Right lobe of liver (tissue), 6 donors: ENCODE measurements around the gene DYNC1I2. TPM values are rescaled to one million over a fixed set of nuclear protein-coding genes. Genes with fewer than 3 reads are reported as not detected.

Experiments used
- ATAC-seq, 4 donors: fragments of 200-7000 bp; cut with Tn5 transposase; one replicate each; pipeline ENCODE4 v1.9.1; 2020; ENCODE audit warnings: mild to moderate bottlenecking in 4 of 4, moderate library complexity in 4 of 4
- DNase-seq, 3 donors: peaks; one replicate each; pipeline ENCODE4 v3.0.0-alpha.2; 2020
- H3K27ac ChIP-seq, 3 donors: fragments of 200-600 bp; one replicate each; pipeline ENCODE4 v1.8.0; 2022
- H3K27me3 ChIP-seq, 2 donors: fragments of 200-600 bp; one replicate each; pipeline ENCODE4 v1.8.0; 2022
- H3K36me3 ChIP-seq, 4 donors: fragments of 200-600 bp; sonication (generic) in 1 of 4; one replicate each; pipeline versions ENCODE4 v1.5.1 to v1.8.0; 2017 to 2022; ENCODE audit warnings: control low read depth in 1 of 4
- H3K4me1 ChIP-seq, 4 donors: fragments of 200-600 bp; sonication (generic) in 1 of 4; one replicate each; pipeline versions ENCODE4 v1.5.1 to v1.8.0; 2017 to 2022; ENCODE audit warnings: control low read depth in 1 of 4
- H3K4me3 ChIP-seq, 3 donors: fragments of 200-600 bp; one replicate each; pipeline ENCODE4 v1.8.0; 2022
- H3K9me3 ChIP-seq, 4 donors: fragments of 200-600 bp; sonication (generic) in 1 of 4; one replicate each; pipeline versions ENCODE4 v1.5.1 to v1.8.0; 2017 to 2022; ENCODE audit warnings: control low read depth in 1 of 4
- CTCF ChIP-seq, 4 donors: fragments of 200-600 bp in 3 of 4; fragments of 450-650 bp in 1 of 4; IDR thresholded peaks; one replicate each; pipeline versions ENCODE4 v1.5.1 to v1.8.0; 2016 to 2022; ENCODE audit warnings: antibody characterized with exemption in 4 of 4, mild to moderate bottlenecking in 2 of 4
- POLR2A ChIP-seq: fragments of 450-650 bp; IDR thresholded peaks from one replicate; pipeline ENCODE4 v1.6.1; 2017; ENCODE audit warnings: antibody characterized with exemption, mild to moderate bottlenecking
- WGBS: methylation state at CpG from one replicate; pipeline ENCODE4 v1.1.6; 2018; ENCODE audit warnings: low coverage, low lambda C conversion rate; ENCODE audit not compliant: insufficient coverage; ENCODE audit errors: missing lambda C conversion rate; 5-methylcytosine and 5-hydroxymethylcytosine counted together
- intact Hi-C, 2 donors: fragments of 100-400 bp; cut with DNase I; formaldehyde crosslinking; loops; one replicate each; pipeline versions ENCODE4 v1.11.2 to v1.14.1; 2022
- long read RNA-seq: library from polyadenylated mRNA; unstranded; transcript quantifications from one replicate; pipeline ENCODE4 v2.0.0, GENCODE V29; 2019
- total RNA-seq, 6 experiments: library from RNA; depleted of rRNA in 2 of 6; stranded (reverse); fragments of >200 nt in 2 of 6; fragmentation: NEBNext Ultra II Directional in 3 of 6; extraction: Animal tissue kit (Norgen Biotek cat#: 25700) in 3 of 6; gene quantifications; one replicate each; pipeline versions ENCODE4 v1.1.0 to v1.2.4, GENCODE V29; 2016 to 2023
- donor health status: DM: no; HTN: yes; CAD: no.
- donor health status: DM: no; HTN: no; CAD: no.
- donor health status: DM: no; HTN: no; CAD: no.
- donor health status: DM: no; HTN: yes; CAD: no.
- donor health status: DM: no; HTN: yes; CAD: no.

The DYNC1I2 gene
- 10 to 100 TPM; 19.1 to 33.6 (median 28.6) TPM for total RNA-seq
- long read RNA-seq, partial matches to known transcripts: 2 of 2 reads
- long read RNA-seq, other reads (novel, unspliced or antisense): 0 of 2 reads

GRCh38 chr2:171687287-171688128 lies at the start of gene DYNC1I2:
TSS of gene DYNC1I2 (plus strand) at chr2:171687469. CDS start at chr2:171690156, 2,687 bp downstream.
- peak within 1 kb of the TSS; percentile 75 to 79 (median 77) for H3K27ac ChIP-seq
- peak; percentile 88 to 94 (median 91) for DNase-seq

DNA sequence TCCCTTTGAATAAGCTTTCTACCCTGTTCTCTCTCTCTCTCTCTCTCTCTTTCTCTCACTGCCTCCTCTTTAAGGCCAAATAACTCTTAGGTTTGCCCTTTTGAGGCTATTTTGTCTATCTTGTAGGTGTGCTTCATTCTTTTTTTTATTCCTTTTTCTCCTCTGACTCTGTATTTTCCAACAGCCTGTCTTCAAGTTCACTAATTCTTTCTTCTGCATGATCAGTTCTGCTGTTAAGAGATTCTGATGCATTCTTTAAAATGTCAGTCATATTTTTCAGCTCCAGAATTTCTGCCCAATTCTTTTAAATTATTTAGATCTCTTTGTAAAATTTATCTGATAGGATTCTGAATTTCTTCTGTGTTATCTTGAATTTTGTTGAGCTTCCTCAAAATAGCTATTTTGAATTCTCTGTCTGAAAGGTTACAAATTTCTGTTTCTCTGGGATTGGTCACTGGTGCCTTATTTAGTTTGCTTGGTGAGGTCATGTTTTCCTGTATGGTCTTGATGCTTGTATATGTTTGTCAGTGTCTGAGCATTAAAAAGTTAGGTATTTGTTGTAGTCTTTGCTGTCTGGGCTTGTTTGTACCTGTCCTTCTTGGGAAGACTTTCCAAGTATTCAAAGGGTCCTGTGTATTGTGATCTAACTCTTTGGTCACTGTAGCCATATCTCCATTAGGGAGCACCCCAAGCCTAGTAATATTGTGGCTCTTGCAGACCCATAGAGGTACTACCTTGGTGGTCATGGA lies 35.4 kb upstream of the DYNC1I2 start:
- intact Hi-C loops: no loop called here
- Histone ChIP-seq H3K9me3 (no peaks in the 10 kb centered on the region), H3K36me3 (no peaks in the 10 kb centered on the region), H3K4me1 (no peaks in the 10 kb centered on the region), H3K4me3 (no peak overlapping the region), H3K27me3 (no peaks in the 10 kb centered on the region), H3K27ac (no peak overlapping the region)
- no peak for TF ChIP-seq CTCF (IDR thresholded peaks at IDR 0.05)
- no peak for TF ChIP-seq POLR2A
- ATAC-seq (no peak), DNase-seq (no peak)

More at GRCh38 chr2:171687287-171688128, at the start of gene DYNC1I2:
- TF ChIP-seq POLR2A (peak; percentile 39), CTCF (IDR thresholded peaks at IDR 0.05) (no peak)
- peak; percentile 97 to 99 (median 98) for ATAC-seq
- H3K4me1 ChIP-seq: peaks cover 0 to 10% (median 5%) of the 10 kb centered on the region in 4 donors
- H3K27me3 ChIP-seq: no peaks in the 10 kb centered on the region
- no peaks in the 10 kb centered on the region for H3K9me3 ChIP-seq
- under 1% methylated on average over 37 of the region's 51 CpGs for WGBS
- intact Hi-C loops: no loop called here
- peaks cover 0 to 6% (median 1%) of the 10 kb centered on the region in 4 donors for H3K36me3 ChIP-seq
- H3K4me3 ChIP-seq: peak within 1 kb of the TSS; percentile 94 to 96 (median 95)

- Histone ChIP-seq H3K9me3 (no peaks in the 10 kb centered on the region), H3K27me3 (no peaks in the 10 kb centered on the region), H3K36me3 (no peaks in the 10 kb centered on the region), H3K27ac (no peak overlapping the region), H3K4me1 (no peaks in the 10 kb centered on the region), H3K4me3 (no peak overlapping the region)
- intact Hi-C loops: no loop called here
- DNase-seq (no peak), ATAC-seq (no peak)
- TF ChIP-seq CTCF (IDR thresholded peaks at IDR 0.05): no peak
- no peak for TF ChIP-seq POLR2A
Measured at GRCh38 chr2:171652416-171652785, 34.9 kb upstream of the DYNC1I2 start.

GRCh38 chr2:171655586-171655985 lies 31.7 kb upstream of the DYNC1I2 start:
- H3K27ac ChIP-seq: no peak overlapping the region
- no peak overlapping the region for H3K4me3 ChIP-seq
- no peak for DNase-seq
- peaks cover 0 to 2% of the 10 kb centered on the region in 2 donors for H3K27me3 ChIP-seq
- no peak for ATAC-seq
- no peaks in the 10 kb centered on the region for H3K9me3 ChIP-seq
- intact Hi-C loops: no loop called here
- WGBS: 38% methylated on average over 1 of the region's 1 CpG
- no peaks in the 10 kb centered on the region for H3K4me1 ChIP-seq
- no peaks in the 10 kb centered on the region for H3K36me3 ChIP-seq
- TF ChIP-seq POLR2A: no peak
- TF ChIP-seq CTCF (IDR thresholded peaks at IDR 0.05): no peak
